HG03159 (cell line): ENCODE results near the gene EIF4E1B.
A peak's percentile ranks its signal among the peaks of the same experiment; 100 is the strongest.
"Not testable (repeated sequence)": the region's sequence is repeated elsewhere in the genome, so short reads cannot be mapped to it uniquely, and the experiment has no call there.

Experiments
- ATAC-seq: cut with Tn5 transposase; IDR thresholded peaks from one replicate; pipeline ENCODE4 v1.9.1; 2021; ENCODE audit warnings: mild to moderate bottlenecking, moderate library complexity; ENCODE audit not compliant: unreplicated experiment

The EIF4E1B gene, protein sequence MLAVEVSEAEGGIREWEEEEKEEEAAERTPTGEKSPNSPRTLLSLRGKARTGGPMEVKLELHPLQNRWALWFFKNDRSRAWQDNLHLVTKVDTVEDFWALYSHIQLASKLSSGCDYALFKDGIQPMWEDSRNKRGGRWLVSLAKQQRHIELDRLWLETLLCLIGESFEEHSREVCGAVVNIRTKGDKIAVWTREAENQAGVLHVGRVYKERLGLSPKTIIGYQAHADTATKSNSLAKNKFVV

DNA sequence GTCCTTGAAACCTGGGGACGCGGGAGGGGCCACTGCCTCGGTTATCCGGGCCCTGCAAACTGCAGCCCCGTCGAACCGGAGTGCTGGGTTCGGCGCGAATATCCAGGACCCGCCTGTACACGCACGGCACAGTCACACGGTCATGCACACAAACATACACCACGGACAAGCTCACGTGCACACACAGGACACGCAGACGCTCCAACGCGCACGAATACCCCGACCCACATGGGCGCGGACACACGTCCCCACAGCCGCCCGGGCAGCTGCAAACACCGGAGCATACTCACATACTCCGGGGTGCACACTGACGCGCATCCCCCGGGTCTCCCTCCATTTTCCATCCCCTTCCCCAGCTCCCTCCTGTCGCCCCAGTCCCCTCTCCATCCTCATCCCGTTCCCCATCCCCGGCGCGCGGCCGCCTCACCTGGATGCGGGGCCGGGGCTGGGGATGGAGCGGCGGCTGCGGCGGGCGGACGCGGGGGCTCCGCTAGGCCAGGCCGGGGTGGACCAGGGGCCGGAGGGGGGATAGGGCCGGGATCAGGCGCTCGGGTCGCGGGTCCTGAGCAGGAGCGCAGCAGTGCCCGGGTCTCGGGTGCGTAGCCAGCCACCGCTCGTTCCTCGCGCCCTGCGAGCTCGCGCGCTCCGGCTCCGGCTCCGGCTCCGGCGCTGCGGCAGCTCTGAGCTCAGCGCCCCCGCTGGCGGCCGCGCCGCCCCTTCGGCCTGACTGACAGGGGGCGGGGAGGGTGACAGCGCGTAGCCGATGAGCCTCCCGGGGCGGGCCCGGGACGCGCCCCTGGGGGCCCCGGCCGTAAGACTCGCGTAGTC, at the start of gene EIF4E1B, which contains the start of gene SNCB:
Gene EIF4E1B (plus strand): TSS at position 823 of the 828 bp plus-strand sequence. CDS start 12,113 bp downstream, outside the sequence.
Gene SNCB (minus strand): TSS at position 682 of the 828 bp plus-strand sequence. CDS start 880 bp downstream, outside the sequence.
- peak; percentile 72 for ATAC-seq

DNA sequence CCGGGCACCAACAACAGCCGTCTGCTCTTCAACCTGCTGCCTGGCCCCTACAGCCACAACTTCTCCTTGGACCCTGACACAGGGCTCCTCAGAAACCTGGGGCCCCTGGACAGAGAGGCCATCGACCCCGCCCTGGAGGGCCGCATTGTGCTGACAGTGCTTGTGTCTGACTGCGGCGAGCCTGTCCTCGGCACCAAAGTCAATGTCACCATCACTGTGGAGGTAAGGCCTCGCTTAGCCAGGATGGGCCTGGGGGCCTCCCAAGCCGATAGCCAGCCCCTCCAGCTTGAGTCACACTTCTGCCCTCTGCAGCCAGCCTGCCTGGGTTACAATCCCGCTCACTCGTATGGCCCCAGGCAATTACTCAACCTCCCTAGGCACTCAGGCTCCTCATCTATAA, 49.1 kb upstream of the EIF4E1B start:
- ATAC-seq, result no peak

DNA sequence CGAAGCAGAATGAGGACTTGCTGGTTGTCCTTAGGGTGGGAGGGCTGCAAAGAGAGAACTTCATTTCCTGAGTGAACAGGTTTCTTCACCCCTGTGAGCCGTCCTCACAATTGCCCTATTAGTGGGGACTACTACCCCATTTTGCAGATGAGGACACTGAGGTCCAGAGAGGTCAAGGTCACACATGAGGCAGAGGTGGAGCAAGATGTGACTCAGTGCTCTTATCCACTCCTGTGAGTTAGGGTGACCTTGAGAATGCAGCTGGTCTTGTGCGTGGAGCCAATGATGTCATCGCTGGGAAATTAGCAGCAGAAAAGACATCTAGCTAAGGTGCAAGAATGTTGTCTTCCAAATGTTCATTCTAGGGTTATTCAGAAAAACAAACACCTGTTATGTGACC, 47.4 kb upstream of the EIF4E1B start:
- no peak for ATAC-seq

DNA sequence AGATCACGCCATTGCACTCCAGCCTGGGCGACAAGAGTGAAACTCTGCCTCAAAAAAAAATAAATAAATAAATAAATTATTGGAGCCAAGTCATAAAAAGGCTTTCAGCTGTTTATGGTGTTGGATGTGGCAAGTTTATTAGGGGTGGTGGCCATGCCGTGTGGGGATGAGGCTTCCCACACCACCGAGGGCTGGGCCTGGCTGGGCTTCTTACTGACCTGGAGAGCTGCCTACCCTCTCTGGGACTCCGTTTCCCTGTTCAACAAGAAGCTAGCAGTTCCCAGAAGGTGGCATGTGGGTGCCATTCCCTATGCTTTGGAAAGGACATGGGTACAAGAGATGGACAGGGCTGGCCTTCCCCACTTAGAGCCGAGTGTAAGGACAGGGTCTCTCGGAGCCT, 43.1 kb upstream of the EIF4E1B start:
- no peak for ATAC-seq

DNA sequence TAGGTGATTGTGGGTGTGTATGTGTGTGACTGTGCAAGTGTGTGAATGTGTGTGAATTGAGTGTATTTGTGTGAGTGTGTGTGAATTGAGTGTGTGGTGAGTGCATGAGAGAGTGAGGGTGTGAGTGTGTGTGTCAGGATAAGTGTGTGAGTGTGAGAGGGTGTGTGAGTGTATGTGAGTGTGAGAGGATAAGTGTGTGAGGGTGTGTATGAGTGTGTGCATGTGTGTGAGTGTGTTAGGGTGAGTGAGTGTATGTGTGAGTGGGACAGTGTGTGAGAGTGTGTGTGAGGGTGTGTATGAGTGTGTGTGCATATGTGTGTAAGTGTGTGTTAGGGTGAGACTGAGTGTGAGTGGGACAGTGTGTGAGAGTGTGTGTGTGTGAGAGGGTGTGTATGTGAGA, 42.2 kb upstream of the EIF4E1B start:
- no peak for ATAC-seq

- ATAC-seq, result no peak
Measured at GRCh38 chr5:176589039-176589769, 41.3 kb upstream of the EIF4E1B start.

- ATAC-seq, result no peak
Measured at GRCh38 chr5:176590035-176590717, 40.3 kb upstream of the EIF4E1B start.

DNA sequence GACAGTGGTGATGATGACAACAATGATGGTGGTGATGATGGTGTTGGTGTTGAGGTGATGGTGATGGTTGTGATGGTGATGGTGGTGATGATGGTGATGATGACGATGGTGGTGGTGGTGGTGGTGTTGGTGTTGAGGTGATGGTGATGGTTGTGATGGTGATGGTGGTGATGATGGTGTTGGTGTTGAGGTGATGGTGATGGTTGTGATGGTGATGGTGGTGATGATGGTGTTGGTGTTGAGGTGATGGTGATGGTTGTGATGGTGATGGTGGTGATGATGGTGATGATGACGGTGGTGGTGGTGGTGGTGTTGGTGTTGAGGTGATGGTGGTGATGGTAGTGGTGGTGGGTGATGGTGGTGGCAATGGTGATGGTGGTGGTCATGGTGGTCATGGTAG, 38.8 kb upstream of the EIF4E1B start:
- not testable (repeated sequence) for ATAC-seq

DNA sequence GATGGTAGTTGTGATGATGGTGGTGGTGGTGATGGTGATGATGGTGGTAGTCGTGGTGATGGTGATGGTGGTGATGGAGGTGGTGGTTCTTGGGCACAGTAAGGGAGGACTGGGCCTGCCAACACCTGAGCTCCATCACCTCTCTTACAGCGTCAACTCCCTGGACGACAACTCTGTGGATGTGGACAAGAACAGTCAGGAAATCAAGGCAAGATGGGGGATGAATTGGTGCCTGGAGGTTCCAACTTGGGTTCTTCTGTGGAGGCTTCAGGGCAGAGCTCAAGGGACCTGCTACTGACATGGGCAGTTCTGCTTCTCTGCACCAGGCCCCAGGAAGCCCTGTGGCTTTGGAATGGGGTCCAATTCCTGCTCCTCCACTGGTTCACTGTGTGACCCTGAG, 37.9 kb upstream of the EIF4E1B start:
- no peak for ATAC-seq

DNA sequence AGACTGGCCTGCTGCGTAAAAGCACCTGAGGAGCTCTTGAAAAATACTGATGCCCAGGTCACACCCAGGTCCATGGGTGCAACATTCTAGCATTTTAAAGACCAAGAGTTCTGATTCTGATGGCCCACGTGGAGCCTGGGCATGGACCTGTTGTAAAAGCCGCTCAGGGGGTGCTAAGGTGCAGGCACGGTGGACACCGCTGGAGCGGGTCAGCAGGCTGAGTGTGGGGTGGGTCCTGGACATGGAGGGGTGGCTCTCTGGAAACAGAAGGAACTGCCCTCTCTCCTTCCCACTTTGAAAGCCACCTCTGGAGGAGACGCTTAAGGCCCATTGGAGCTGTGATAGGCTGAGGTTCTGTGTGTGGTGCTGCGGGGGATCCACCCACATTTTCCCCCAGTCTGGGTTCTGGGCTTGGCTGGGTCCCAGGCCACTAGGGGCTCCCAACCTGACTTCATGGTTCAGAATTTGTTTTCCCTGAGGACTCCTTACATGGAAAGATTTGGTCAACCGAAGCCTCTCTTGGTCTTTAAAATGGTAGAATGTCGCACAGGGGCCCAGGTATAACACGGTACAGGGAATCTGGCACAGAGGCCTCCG, 37.1 kb upstream of the EIF4E1B start:
- ATAC-seq, result no peak

GRCh38 chr5:176594554-176594953, 35.9 kb upstream of the EIF4E1B start:
- no peak for ATAC-seq

DNA sequence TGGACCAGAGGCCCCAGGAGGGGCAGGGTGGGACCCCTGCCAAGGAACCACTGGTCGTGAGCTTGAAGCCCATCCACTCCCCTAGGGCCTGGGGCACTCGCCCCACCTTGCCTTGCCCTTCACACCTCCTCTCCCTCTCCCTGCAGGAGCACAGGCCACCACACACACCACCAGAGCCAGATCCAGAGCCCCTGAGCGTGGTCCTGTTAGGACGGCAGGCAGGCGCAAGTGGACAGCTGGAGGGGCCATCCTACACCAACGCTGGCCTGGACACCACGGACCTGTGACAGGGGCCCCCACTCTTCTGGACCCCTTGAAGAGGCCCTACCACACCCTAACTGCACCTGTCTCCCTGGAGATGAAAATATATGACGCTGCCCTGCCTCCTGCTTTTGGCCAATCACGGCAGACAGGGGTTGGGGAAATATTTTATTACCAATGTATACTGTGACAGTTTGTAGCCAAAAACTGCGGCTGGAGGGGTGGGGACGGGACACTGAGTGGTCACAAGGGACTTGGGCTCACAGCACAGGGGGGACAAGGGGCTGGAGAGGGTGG, 35.0 kb upstream of the EIF4E1B start:
- no peak for ATAC-seq

DNA sequence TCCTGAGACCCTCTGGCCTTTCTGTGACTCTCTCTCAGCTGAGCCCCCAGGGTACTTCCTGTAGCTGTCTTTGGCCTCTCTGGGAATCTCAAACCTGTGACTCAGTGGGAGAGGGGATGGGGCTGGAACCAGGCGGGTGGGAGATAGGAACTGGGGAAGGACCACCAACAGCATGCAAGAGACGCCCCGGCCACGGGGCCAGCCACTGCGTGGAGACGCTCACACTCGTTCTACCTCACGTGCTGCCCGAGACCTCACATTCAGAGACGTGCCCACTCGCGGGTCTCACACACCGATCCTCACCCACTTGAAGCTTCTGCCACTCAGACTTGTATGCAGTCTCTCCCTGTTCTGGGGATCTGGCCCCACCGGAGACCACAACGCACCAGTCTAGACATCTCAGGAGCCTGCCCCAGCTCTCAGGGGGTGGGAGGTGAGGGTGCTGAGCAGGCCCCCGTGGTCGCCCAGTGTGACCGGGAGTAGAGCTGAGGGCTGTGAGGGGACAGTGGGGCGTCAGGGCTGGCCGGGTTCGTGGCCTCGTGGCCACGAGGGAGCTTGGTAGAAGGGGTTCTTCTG, 34.3 kb upstream of the EIF4E1B start:
- no peak for ATAC-seq

DNA sequence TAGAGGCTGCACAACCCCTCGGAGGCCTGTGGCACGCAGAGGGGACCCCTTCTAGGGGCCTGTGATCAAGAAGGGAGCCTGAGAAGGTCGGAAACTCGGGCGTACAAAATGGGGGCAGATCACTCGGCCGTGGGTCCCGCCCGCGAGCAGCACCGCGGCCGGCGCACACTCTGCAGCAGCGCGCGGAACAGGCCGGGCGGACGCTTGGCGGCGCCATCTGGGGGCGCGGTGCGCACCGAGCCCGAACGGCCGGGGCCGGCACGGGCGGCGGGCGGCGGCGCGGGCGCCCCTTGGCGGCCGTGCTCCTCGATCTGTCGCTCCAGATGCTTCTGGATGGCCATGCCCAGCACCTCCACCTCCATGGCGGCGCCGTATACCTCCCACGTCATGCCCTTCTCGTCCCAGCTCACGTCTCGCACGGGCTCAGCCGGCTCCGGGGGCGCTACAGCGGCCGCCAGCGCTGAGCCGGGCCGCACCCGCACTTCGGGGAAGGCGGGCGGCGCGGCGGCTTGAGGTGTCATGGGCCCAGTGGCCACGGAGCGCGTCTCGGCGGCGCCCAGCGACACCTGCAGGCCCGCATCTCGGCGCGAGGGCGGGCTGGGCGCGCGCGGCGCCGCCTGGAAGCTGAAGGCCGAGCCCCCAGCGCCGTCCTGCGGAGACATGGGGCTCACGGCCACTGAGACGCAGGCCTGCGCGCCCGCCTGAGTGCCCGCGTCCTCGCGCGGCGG, 33.6 kb upstream of the EIF4E1B start:
- ATAC-seq, result peak; percentile 71

DNA sequence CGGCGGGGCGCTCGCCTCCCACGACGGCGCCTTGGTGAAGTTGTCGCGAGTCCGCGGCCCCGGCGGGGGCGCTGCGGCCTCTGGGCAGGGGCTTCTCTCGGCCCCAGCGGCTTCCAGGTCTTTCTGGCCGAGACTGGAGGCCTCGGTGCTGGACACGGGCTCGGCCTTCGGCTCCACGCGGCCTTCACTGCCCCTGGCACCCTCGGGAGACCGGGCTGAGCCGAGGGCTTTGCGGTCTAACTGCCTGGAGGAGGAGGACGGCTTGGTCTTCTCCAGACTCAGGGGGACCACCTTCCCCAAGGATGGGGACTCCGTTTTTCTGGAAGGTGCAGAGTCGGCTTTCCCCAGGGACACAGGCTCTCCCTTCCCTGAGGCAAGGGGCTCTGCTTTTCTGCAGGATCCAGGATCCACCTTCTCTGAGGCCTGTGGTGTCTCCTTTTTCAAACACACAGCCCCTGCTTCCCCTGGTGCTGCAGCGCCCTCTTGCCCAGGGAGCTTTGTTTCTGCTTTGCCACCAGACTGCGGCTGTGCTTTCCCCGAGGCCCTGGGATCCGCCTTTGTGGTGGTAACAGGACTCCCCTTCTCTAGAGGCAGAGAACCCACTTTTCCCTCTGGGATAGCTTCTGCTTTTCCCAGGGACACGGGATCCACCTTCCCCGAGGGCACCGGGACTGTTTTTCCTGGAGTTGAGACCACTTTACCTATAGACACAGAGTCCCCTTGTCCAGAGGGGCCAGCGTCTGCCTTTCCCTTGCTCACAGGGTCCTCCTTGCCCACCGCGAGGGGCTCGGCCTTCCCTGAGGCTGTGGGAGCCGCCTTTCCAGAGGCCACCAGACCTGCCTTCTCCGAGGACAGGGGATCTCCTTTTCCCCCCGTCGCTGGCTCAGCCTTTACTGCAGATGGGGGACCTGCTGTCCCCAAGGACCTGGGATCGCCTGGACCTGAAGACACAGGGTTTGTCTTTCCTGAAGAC, 32.8 kb upstream of the EIF4E1B start:
- no peak for ATAC-seq

GRCh38 chr5:176599749-176600430, 30.6 kb upstream of the EIF4E1B start:
- ATAC-seq, result not testable (repeated sequence)

DNA sequence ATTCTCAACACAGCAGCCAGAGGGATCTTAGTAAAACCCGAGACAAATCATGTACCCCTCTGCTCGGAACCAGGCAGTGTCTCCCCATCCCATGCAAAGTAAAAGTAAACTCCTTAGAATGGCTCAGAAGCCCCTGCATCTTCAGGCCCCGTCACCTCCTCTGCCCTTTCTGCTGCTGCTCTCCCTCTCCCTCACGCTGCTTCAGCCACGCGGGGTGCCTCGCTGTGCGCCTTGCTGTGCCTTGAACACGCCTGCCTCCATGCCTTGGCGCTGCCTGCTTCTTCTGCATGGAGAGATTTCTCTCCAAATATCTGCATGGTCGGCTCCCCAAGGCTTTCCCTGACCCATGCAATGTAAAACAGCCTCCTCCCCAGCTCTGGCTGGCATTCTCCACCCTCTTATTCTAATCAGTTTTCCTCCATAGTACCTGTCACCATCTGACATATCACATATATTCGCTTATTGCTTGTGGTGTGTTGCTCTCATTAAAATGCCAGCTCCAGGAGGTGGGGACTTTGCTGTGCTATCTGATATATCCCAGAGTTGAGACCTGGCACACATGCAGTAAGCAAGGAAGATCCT, 28.5 kb upstream of the EIF4E1B start:
- ATAC-seq, result no peak
